Fibroblast of gingiva (primary cell): ENCODE data around the gene MTERF1.
"Not testable (repeated sequence)": the region's sequence is repeated elsewhere in the genome, so short reads cannot be mapped to it uniquely, and the experiment has no call there.

Source experiments
- DNase-seq: peaks from one replicate; pipeline ENCODE4 v3.0.0-alpha.2; 2011; ENCODE audit warnings: low read depth

Gene MTERF1

GRCh38 chr7:91883676-91884362 is 3.3 kb upstream of the MTERF1 start:
- DNase-seq: no peak

DNA sequence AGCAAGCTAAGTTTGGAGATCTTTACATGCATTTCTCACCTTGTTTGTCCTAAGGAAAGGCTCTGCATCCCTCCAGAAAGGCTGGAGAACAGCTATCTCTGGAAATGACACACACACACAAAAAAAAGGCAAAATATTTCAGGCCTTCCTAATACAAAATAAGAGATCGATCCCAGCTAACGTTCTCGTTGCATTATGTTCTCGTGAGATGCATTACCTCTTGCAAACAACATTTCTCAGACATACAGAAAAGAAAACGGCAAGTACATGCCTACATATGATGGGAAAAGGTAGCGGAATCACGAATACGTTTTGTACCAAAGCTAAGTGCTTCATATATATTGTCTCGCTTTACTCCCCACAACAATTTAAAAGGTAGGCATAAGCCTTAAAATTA is 488 bp downstream of the MTERF1 start:
- no peak for DNase-seq

DNA sequence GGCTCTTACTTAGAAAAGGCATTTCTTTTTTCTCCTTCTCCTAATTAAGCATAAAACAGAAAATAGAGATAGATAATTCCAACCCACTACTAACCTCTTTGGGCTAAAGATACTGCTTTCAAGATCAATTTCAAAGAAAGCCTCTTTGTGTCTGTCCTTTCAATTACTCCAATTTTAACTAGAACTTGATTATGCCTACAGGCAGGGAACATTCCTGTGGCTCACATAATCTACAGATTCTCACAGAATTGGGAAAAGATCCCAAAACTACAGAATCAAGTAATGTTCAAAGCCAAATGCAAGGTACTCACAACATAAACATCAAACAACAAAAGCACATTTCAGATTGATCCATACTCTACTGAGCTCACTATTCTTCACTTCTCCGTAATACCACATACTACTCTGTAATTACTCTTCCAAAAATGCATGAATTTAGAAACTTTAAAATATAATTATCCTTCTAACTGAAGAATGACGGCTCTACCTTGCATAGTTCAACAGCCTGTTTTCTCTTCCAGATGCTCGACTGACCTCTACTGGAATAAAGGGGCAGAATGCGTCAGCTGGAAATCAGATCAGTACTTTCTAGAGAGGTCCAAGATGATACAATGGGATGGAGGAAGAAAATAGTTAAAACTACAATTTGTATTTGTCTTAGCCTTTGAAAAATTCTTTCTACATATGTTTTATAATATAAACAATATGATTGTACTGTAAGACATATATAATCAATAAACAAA is 3.9 kb downstream of the MTERF1 start:
- peak; percentile 12 for DNase-seq

DNA sequence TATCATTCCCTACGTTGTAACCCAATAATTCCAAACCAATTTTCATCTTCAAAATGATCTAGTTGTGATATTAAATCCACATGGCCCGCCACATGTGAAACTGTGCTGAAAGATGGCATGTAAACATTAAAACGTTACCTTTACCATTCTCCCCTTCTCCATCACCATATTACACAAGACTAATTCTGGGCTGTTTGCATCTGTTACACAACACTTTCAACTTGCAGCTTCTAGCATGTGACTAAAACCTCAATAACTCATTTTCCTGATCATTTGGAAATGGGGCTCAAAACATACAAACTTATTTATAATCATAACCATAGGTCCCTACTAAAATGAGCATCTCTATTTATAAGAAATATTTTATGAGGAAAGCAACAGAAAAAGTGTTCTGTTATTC is 4.7 kb downstream of the MTERF1 start:
- DNase-seq: peak; percentile 30

DNA sequence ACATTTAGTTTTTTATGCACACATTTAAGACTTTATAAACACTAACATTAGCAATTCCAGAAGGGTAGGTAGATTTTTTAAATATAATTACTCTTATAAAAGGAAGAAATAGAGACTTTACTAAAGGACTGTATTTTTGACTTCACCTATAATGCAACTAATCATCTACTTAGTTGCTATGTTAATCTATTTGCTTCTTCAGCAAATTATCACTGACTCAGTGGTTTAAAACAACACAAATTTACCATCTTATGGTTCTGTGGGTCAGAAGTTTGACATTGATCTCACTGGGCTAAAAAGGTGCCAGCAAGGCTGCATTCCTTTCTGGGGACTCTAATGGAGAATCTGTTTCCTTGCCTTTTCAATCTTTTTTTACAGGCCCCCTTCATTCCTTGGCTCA is 7.6 kb downstream of the MTERF1 start:
- no peak for DNase-seq

DNA sequence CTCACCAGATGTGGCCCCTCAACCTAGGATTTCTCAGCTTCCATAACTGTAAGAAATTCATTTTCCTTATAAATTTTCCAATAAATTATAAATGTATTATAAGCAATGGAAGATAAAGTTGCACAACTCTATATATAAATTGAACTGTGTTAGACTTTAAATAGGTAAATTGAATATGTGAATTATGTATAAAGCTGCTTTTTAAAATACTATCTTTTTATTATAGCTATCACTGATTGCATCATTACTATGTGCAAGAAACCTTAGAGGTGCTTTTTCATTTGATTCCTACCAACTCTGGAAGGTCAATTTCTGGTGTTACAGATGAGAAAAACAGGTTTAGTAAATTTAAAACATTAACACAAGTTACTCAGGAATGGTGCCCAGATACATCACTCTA is 8.4 kb downstream of the MTERF1 start:
- DNase-seq: no peak

DNA sequence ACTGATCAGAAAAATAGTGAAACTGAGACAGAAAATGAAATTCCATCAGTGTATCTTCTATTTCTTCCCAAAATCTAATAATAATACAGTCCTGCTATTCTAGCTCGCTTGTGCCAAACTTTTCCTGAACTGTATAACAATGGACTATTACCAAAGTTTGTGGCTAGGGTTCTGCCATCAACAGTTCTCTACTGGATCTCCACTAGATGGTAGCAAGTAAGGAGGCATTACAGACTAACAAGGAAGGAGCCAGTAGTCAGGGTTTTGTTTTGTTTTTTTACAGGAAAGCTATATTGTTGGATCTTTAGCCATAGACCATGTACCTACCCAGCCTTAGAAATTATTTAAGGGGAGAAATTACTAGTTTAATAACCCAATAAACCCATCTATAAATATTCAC is 10.8 kb downstream of the MTERF1 start:
- no peak for DNase-seq

- no peak for DNase-seq
Measured at GRCh38 chr7:91866599-91867148, 13.8 kb downstream of the MTERF1 start.

- DNase-seq: no peak
Measured at GRCh38 chr7:91865511-91865910, 15.0 kb downstream of the MTERF1 start.

DNA sequence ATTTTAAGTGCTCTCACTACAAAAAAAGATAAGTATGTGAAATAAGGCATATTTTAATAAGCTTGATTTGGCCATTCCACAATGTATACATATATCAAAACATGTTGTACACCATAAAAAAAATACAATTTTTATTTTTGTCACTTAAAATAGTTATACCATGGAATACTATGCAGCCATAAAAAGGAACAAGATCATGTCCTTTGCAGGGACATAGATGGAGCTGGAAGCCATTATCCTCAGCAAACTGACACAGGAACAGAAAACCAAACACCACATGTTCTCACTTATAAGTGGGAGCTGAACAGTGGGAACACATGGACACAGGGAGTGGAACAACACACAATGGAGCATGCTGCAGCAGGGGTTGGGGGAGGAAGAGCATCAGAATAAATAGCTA is 15.9 kb downstream of the MTERF1 start:
- not testable (repeated sequence) for DNase-seq

DNA sequence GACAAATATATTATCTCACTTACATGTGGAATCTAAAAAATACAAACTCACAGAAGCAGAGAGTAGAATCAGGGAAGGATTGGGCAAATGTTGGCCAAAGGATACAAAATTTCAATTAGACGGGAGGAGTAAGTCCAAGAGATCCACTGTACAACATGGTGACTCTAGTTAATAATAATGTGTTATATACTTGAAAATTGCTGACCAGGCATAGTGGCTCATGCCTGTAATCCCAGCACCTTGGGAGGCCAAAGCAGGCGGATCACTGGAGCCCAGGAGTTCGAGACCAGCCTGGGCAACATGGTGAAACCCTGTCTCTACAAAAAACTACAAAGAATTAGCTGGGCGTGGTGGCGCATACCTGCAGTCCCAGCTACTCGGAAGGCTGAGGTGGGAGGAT is 16.4 kb downstream of the MTERF1 start:
- no peak for DNase-seq

- DNase-seq: no peak
Measured at GRCh38 chr7:91852263-91852741, 28.2 kb downstream of the MTERF1 start.

DNA sequence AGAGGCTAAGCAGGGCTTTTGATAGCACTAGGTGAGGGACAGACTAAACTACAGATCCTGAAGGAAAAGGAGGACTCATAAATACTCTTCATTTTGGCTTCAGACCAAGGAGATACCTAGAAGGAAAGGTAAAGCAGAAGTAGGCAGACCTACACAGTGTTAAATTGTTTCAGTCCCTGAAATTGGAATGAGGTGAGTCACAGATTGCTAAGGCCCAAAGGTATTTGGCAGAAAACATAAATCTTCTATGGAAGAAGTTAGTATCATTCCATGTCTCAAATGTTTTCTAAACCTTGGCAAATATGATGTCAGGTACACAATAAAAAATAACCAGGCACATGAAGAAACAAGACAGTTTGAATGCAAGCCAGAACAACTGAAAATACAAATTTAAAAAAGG is 30.0 kb downstream of the MTERF1 start:
- DNase-seq: no peak

- DNase-seq: peak; percentile 4
Measured at GRCh38 chr7:91847876-91848588, 32.5 kb downstream of the MTERF1 start.

DNA sequence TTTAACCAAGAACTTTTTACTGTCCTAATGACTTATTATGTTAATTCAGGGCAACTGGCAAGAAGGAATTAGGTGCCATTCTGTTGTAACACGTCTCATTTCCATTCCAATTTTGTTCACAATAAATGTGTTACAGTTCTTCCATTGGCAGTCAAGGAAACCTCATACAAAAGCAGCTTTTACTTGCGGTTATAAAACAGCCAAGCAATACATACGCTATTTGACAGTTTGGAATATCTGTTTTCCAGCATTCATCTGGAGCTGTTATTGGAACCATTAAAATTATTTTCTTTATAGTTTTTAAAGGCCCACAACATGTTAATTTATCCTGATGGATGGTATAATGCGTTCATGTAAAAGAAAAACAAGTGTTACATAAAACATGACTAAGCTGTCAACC is 33.3 kb downstream of the MTERF1 start:
- no peak for DNase-seq

DNA sequence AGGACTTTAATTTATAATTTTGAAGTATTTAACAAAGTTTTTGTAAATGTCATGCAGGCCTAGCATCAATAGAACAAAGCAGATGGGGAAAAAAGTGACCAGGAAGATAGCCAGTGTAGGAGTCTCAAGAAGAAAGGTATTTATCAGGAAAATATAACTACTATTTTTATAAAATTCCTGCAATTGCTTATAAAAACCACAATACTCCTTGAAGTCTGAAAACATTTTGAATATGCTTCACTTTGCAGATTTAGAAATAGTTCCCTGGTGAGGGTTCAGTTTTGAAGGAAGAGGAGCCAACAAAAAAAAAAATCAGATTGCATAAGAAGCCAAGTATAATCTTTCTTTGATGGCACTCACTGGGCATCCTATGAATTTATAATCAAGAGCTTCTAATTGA is 34.1 kb downstream of the MTERF1 start:
- DNase-seq: peak; percentile 27

DNA sequence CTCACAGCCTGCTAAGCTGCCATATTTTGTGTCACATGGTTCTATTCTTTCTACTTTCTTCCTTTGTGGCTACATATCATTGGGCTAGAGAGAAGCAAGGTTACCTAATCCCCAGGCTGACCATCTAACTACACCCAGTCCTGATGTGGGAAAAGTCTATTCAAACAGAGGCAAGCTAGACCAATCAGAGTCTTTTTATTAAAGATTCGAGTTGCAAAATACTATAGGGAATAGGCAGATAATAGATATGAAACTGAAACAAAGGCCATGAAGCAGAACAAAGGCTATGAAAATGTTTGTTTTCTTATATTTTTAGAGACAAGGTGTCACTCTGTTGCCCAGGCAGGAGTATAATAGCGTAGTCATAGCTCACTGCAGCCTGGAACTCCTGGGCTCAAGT is 36.7 kb downstream of the MTERF1 start:
- DNase-seq: no peak

DNA sequence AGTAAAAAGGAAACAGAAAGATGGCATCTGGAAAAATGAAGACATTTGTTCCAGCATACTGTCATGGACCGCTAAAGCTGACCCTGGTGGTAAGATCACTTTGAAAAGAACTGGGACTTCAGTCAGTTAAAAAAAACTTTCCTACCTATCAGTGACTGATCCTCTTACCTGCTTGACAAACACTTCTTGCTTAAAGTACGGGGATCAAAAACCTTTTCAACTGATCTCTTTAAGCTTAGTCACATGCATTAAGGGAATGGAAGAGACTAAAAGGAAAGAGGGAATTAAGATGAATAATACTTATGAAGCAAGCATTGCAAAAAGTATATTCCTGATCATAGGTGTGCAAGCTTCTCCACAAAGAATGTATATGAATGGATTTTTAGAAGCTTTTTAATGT is 42.1 kb downstream of the MTERF1 start:
- DNase-seq: no peak

GRCh38 chr7:91837397-91838070 is 43.0 kb downstream of the MTERF1 start:
- no peak for DNase-seq

- no peak for DNase-seq
Measured at GRCh38 chr7:91835826-91836368, 44.6 kb downstream of the MTERF1 start.

DNA sequence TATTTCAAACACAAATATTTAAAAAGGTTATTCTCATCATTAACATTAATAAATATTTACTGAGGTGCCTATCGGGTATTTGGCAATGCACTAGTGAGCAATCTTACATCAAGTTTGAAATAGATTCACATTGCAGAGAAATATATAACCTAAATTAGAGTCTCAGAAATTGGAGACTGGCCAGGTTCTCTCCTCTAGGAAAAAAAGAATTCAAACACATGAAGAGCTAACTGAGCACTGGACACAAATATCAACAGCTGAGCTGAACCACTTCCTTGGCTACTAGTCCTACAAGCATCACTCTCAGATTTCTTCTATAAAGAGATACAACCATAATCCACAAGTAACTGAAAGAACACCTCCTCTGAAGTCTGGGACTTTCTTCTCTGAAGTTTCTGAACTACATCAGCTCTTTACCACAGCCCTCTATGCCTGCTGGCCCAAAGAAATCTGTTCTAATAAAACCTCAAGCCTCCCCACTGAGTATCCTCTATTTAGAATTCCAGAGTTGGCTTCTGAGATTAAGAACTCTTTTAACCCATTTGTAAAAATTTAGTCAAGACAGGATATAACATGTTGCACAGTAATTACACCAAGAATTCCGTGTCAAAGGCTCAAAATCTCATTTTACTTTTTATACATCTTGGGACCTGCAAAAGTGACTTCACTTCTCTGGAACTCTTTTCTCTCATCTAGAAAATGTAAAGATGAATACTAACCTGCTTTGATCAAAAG is 45.2 kb downstream of the MTERF1 start:
- DNase-seq: no peak
